ENCODE measurements around the gene SEC16B.
A peak's percentile ranks its signal among the peaks of the same experiment; 100 is the strongest.

Gene SEC16B

DNA sequence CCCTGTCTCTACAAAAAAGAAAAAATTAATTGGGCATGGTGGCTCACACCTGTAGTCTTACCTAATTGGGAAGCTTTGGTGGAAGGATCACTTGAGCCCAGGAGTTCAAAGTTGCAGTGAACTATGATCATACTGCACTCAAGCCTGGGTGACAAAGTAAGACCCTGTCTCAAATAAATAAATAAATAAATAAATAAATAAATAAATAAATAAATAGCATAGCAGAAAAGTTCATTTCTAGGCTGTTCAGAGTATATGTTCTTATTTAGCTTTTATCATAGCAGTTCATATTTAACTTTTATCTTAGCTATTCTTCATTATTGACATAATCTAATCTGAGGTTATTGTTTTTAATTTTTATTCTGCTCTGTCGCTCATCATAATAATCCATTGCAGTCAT lies 8.7 kb upstream of the SEC16B start:
- no peak for DNase-seq

DNA sequence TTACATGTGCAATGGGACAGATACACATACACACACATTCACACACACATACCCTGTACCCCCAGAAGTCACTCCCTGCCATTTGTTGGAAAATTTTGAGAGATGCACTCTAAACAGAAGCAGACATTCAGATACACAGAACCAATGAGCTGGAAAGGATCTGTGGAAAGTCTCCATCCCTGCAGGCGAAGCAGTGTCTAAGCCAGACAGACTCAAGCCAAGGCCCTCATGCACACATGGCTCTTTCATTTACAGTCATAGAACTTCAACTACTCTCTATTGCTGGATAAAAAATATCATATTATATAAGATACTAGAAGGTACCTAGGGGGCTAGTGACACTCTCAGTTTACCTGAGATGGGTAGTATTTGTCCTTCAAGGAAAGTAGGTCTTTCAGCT lies 7.3 kb upstream of the SEC16B start:
- DNase-seq: no peak

DNA sequence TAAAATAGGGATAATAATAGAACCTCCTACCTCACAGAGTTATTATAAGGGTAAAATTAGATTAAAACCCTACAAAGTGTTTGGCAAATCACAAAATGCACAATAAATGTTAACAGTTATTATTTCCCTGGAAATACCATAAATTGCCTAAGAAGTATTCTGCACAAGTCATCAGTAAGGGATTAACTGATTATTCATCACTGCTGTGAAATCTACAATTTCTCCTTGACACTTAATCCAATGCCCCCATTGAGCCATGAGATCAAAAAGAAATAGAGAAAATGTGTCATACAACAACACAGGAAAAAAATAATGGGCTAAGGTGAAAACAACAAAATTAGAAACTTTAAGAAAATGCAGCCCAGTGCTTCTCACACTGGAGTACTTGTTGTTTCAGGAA lies 6.7 kb upstream of the SEC16B start:
- no peak for DNase-seq

DNA sequence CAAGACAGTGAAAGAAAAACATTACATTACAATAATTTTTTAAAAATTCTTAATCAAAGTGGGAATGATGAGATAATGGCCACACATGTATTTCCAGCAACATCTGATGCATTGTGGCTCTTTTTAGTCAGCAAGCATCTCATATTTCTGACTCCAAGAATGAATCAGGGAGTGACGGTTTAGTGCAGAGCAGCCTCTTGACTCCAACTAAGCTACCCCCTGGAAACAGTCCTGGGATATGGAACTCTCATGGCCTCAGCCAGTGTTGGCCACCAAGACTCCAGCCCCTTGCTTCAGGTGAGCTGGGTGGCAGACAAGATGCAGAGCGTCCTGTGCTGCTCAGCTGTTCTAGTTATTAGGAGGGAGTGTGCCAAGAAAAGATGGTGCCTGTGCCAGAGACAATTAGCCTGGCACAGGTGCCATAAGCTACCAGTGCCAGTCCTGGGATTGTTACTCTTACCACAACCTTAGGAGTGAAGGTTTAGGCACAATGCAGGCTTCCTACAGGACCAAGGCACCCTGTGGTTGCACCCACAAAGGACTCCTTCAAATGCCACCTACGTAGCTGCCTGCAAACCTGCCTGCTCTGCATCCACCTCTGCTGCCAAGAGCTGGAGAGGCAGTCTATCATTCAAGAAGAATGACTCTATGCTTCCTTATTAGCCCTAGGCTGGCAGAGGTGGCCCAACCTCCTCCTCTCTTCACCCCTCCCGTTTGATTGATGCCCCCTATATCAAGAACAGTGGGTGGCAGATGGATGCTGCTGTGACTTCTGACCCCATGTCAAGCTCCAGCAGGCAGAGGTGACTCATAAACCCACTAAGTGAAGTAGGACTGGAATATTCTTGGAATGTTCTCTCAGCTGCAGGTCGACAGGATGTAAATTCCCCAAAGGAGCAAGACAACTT lies 6.0 kb upstream of the SEC16B start:
- no peak for DNase-seq

DNA sequence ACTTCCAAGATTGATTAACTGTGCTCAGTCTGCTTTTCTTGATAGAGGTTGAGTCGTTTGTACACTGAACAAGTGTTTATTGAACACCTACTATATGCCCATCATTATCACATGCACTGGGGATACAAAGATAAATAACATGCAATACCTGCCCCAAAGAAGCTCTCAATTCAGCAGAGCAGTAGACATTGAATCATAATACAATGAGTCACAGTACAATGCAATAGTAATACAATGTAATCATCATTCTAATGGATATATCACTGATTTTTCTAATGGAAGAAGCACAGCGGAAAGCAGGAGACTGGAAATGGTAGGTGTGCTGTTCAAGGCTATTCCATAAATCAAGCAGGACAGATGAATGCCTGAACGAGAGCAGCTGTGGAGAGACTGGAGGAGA lies 3.7 kb upstream of the SEC16B start:
- no peak for DNase-seq

DNA sequence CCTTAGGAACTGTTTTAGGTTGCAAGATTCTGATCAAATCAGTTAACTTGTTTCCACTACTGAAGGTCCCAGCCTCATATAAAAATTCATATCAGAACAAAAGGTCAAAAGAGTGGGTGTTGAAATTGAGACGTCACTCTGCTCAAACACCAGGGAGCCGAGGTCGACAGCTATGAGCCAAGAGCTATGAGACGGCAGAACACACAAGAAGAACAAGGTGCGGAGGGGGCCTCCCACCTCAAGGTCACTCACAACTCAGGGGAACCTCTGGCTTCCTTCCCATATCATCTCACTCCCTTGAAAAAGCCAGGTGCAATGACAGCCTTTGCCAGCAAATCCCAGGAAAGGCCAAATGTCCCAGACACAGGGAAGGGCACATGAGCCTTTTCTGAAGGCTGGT lies 749 bp downstream of the SEC16B start:
- DNase-seq: no peak

DNA sequence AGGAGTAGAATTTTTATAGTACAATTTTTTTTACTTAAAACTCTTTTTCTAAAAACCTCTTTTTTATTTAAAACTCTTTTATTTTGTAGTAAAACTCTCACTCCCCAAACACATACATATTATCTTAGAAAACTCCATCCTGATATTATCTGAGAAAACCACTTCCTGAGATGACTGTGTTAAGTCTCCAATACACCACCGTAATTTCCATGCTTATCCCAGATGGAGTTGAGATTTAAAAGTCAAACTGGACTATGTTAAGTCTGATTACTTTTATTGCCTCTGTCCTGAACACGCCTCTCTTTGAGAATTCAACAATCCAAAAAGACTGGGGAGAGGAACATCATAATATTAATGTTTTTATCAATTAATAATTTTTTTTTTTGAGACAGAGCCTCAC lies 3.7 kb downstream of the SEC16B start:
- DNase-seq: no peak

DNA sequence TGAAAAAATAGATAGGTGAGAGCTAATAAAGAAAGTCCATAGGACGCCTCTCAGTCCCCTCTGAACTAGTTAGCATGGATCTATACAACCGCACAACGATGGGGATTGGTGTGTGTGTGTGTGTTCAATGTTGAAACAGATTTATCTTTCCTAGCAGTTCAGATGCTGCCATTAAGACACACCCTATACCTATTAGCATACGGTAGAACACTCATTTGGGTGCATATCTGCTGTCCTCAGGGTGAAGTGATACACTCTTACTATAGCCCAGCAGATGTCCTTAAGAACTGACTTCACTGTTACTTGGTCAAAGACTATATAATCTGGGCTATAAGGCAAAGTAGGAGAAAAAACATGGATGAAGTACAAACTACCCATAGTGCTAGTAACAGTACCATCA lies 4.6 kb downstream of the SEC16B start:
- no peak for DNase-seq

DNA sequence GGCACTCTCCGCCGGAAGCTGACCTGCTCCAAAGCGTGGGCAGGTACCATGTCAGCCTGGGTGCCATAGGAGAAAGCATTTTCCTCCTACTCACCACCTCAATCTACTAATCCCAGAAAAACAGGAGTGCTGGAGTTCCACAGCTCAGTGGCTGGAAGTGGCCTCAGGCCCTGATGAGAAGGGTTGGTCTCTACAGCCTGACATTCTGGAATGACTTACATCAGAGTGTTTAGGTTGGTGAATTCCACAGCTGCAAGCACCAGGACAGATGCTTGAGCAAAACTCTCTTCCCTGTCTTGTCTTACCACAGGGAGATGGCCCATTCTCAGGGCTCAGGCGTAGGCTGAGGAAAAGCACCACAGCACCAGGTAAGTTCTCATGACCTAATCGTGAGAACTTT lies 5.5 kb downstream of the SEC16B start:
- DNase-seq: no peak

DNA sequence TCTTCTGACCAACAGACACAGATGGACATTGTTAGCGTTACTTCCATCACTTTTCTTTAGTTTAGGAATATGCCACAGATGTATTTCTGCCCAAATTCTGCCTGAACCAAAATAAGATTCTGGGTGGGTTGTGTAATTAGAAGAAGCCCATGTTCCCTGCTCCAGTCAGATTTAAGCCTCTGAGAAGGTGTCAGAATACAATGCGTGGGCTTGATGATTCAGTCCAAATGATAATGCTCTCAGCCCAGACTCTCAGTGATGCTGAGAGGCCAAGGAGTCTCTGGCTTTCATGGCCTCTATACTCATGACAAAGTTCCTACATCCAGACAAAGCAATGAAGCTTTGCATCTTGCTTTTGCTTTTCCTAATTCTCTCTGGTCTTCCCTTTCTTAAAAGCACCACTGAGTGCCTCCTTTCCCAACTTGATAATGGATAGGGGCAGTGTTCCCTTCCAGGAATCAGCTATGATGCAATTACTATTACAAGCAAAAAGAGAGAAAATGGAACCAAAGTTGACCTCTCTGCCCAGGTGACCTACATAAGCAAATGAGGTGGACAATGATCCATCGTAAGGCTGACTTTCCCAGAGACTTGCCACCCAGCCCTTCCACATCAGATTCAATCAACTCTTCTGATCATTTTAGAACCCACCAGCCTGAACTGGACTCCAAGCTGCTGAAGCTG lies 8.8 kb downstream of the SEC16B start:
- no peak for DNase-seq

DNA sequence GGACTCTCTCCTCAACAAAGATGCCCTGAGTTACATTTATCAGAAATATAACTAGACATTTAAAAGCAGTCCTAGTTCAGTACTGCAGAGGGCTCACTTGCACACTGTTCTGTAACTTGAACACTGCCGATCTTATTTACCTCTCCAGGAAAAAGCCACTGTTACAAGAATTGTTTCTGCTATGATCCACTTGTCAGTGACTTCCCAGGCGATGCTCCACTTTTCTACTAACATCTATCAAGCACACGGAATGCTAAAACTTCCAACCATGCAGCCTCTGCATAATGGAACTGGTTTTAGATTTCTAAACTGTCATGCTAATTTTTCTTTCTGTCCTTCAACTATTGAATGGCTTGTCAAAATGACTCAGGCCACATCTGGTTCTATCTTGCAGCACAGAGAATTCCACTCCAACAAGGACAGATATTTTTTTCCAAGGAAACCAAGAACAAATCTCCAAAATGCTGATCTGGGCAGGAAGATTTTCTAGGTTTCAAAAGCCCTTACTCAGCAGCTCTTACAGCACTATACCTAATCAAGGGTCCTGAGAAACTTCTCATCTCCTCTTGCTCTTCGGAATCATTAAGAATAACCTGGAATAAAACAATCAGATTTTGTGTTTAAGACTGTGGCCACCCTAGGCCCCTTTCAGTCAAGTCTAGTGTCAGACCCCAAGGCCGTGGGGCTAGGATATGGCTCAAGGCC lies 9.9 kb downstream of the SEC16B start:
- no peak for DNase-seq

DNA sequence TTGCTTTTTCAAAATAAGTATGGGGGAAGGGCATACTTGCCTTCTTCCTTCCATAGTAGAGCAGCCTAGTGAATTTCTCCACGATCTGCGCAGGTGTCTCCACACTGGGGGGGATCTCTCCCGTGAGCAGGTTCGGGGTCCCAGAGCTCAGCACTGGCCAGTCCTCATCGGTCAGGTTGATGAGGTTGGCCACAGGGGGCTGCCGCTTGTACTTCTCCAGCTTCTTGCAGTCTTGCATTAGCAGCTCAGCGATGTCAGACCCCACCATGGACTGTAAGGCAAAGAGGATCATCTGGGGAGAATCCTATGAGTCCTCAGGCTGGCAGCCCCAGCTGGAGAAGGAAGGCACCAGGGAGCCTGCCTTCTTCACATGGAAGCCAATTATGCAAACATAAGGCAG lies 11.8 kb downstream of the SEC16B start:
- DNase-seq: no peak

DNA sequence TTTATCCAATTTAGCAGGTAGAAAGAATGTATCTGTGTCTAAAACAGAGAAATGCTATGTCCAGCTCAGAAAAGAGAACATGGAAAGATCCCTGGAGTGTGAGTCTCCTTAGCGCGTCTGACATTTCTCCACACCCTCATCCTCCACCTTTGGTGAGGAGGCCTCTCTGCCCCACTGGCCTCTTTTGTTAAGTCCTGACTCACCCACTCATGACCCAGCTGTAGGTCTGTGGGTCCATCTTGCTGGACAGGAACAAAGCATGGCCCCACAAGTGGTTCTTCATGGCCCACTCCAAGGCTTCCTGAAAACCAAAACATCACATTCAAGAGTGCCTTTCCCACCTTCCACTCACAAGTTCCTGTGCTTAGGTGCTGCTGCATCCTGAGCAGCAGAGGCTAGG lies 15.8 kb downstream of the SEC16B start:
- no peak for DNase-seq

DNA sequence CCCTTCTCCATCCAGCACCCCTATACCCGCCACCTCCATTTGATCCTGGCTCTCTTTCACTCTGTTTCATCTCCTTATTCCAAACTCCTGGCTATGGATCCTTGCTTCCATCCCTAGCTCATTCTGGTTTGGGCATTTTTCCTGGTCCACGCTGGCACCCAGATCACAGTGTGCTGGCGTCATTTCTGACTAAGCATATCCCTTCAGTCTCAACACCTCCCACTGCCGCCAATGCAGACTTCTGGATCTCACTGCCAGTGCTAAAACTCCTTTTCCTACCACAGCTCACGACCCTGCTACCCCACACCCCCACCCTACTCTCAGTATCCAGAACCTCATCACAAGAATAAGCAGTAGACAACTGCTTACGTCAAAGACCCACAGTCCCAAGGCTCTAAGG lies 16.3 kb downstream of the SEC16B start:
- DNase-seq: no peak

DNA sequence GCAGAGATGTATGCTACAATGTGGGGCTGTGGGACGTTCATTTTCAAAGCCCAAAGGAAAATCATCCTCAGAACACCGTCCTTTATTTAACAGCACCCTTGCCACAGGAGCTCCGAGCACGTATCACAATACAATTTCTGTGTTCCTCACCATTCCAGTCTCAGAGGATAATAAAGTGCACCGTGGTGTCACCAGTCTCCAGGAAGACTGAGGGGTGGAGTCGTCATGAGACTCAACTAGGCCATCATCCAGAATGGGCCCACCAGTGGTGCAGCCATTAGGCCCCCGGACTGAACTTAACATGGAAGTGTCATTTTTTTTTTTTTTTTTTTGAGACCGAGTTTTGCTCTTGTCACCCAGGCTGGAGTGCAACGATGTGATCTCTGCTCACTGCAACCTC lies 17.2 kb downstream of the SEC16B start:
- no peak for DNase-seq

DNA sequence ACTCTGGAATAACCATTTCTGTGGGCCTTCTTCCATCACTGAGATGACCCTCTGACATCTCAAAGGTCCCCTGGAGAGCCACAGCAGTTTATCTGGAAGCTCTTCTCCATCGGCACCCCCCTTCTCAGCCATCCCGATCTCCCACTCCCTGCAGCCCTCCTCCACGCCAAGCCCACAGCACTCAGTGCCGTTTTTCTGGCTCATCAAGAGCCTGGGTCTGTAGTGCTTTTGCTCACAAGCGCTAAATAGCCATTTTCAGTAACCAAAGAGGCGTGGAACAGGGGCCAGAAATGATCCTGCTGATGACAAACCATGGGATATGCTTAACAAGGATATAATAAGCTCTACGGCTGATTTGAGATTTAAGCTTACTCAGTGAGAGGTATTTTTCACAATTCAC lies 17.6 kb downstream of the SEC16B start:
- no peak for DNase-seq

DNA sequence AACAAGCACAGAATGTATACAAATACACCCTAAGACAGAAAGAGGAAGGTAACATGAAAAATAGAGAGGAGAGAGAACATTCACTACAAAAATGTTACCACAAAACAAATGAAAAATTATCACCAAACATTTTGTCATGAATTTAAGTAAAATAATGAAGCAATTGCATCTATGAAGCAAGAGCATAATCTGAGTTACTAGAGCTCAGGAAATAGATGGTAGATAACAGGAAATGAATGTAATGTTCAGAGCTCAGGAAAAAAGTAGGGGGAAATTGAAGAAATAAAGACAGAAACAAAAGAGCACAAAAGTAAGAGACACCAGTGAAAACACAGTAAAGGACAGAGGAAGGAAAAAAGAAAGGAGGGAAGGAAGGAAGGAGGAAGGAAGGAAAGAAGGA lies 19.4 kb downstream of the SEC16B start:
- no peak for DNase-seq

DNA sequence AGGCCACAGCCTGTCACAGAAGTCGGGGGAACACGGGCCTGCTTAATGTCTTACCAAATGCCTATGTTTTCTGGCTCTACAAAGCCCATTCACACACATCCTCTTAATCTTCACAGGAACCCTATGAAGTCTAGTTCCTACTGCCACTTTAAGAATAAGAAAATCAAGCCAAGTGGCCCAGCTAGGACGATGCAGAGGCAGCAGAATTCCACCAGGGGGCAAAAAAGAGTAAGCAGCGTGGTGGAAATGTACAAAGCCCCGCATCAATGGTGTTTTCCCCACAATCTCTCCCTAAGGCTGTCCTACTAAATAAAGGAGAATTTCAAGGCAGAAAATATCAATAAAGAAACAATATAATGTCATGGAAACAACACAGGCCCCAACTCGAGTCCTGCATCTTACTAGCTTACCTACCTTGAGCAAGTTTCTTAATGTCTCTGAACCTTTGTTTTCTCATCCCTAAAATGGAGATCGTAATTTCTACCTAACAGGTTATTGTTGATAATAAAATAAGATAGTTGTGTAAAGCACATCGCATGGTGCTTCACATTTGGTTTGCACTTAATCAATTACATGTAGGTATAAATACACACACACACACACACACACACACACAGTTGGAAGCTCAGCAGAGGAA lies 21.4 kb downstream of the SEC16B start:
- DNase-seq: peak; percentile 21

DNA sequence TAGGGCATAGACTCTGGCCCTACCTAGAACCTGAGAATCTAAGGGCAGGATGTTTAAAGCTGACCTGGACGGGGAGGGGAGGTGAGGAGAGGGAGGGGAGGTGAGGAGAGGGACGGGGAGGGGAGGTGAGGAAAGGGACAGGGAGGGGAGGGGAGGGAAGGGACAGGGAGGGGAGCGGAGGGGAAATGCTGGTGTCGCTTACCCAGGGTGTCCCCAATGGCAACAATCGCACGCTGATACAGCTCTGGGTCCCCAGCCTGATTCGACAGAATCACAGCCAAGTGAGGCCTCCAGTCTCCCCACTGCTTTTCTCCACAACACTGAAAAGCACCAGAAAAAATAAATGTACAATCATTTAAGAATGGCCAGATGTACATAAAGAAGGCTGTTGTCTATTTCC lies 22.2 kb downstream of the SEC16B start:
- DNase-seq: no peak

DNA sequence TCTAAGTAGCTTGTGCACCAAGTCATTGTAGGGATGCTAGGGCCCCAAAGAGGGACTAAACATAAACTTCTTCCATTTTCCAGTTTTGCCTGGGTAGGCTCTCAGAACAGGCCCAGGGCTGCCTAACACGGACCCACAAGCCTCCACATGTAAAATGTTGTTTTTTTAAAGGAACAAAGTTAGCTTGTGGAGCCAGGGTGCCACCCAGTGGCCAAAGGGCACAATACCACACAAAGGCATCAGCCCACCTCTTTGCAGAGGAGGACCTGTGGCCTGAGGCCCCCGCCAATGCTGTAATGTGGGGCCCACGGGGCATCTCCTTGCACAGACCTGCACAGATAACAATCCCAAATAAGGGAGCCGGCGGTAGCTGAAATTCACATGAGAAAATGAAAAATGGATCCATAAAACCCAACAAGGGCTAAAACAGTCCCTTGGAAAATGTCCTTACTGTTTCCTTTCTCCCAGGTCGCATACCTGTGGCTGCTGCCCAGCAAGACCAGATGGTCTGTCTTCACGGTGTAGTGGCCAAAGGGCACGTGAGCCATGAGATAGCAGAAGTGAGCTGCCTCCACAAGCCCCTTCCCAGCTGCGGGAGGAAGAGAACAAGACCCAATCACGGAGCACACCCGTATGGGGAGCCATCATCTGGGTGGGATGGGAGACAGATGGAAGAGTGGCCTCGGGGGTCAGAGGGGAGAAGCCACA lies 23.8 kb downstream of the SEC16B start:
- no peak for DNase-seq

DNA sequence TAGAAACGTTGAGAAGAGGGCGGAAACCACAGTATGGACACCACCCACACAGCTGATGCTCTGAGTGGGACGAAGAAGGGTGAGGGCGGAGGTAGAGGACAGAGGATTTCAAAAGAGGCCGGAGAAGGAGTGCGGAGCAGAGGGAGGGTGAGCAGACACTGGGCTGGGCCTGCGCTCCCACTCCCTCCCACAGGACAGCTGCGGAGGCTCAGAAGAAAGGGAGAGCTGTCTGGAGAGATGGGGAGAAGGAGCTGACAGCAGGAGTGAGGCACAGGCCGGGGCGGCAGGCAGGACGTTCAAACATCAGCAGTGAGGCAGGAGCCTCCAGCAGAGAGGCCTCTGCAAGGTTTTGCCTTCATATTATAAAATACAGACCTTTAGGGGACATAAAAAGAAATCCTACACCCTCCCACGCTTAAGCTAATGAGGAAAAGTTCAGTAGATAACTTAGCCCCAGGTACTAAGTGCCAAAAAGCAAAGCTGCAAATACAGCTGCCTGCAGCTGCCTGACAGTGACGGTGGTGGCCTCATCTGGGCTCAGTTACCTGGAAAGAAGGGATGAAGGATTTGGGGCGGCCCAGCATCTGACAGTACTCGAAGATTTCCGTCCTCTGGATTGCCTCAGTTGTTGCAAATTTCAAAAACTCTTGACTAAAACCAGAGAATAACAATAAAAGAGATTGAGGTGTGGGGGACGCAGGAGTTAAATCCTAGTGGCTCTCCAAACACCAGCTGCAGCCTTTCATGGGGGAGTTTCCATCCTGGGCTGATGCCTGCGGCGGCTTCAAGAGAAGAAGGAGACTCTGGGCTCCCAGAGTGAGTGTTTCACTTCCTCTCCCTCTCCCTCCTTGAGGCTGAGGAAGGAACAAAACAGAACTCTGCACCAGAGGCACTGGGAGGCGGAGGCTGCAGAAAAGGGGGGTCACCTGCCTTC lies 25.6 kb downstream of the SEC16B start:
- DNase-seq: no peak

DNA sequence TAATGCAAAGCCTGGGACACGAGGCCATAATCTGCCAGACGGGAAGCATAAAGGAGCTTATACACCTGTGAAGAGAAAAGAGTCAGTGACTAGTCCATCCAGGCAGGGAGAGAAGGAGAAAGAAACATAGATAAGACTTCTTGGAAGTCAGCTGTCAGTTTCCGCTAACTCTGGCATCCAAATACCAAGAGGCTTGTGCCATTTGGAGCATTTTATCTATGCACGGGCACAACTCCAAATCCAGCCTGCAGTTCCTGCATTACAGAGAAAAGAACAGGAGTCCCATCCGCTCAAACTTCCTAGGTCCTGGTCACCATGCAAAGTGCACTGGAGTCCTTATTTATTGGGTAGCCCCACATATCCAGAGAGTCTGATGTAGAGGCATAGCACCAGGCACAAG lies 27.9 kb downstream of the SEC16B start:
- DNase-seq: no peak

Measured in CD4-positive, alpha-beta T cell treated with Interleukin-17A for 1 hour (primary cell).